PC-3 (cell line): ENCODE results near the gene IGF1.

Source experiments
- EZH2 ChIP-seq: fragments of 300-600 bp; sonication (generic); IDR thresholded peaks from one replicate; pipeline ENCODE4 v1.6.1; 2017; ENCODE audit warnings: antibody characterized with exemption, mild to moderate bottlenecking, low read length; ENCODE audit not compliant: unreplicated experiment
- TF ChIP-seq, protein P1 (sequence below): fragments of 300-600 bp; sonication (generic); conservative IDR thresholded peaks from 2 replicates; pipeline ENCODE4 v1.5.1; 2017; ENCODE audit warnings: antibody characterized with exemption, low read depth, mild to moderate bottlenecking, low read length

DNA sequence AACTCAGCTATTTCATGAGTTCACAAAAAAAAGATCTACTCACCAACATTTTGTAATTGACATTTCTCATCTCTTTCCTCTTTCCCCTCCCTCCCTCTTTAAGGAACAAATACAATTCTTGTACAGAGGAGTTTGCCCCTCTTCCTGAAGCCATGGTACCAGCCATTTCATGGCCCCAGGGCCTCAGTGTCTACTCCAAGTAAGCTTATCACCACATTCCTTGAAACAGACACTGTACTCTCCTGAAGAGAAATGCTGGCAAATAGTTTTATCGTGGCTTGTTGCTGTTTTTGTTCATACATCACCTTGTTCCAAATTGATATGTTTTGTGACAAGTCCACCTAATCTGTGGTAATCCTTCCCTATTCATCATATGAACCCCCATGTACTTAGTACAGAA is 29.7 kb upstream of the IGF1 start:
- TF ChIP-seq EZH2 = no peak
- TF ChIP-seq, protein P1, sequence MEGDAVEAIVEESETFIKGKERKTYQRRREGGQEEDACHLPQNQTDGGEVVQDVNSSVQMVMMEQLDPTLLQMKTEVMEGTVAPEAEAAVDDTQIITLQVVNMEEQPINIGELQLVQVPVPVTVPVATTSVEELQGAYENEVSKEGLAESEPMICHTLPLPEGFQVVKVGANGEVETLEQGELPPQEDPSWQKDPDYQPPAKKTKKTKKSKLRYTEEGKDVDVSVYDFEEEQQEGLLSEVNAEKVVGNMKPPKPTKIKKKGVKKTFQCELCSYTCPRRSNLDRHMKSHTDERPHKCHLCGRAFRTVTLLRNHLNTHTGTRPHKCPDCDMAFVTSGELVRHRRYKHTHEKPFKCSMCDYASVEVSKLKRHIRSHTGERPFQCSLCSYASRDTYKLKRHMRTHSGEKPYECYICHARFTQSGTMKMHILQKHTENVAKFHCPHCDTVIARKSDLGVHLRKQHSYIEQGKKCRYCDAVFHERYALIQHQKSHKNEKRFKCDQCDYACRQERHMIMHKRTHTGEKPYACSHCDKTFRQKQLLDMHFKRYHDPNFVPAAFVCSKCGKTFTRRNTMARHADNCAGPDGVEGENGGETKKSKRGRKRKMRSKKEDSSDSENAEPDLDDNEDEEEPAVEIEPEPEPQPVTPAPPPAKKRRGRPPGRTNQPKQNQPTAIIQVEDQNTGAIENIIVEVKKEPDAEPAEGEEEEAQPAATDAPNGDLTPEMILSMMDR = no peak
